Right lobe of liver (tissue), 6 donors: ENCODE results near the gene ERICH2. TPM values are rescaled to one million over a fixed set of nuclear protein-coding genes. Genes with fewer than 3 reads are reported as not detected.

ENCODE experiments used
- ATAC-seq, 4 donors: fragments of 200-7000 bp; cut with Tn5 transposase; one replicate each; pipeline ENCODE4 v1.9.1; 2020; ENCODE audit warnings: mild to moderate bottlenecking in 4 of 4, moderate library complexity in 4 of 4
- DNase-seq, 3 donors: peaks; one replicate each; pipeline ENCODE4 v3.0.0-alpha.2; 2020
- H3K27ac ChIP-seq, 3 donors: fragments of 200-600 bp; one replicate each; pipeline ENCODE4 v1.8.0; 2022
- H3K27me3 ChIP-seq, 2 donors: fragments of 200-600 bp; one replicate each; pipeline ENCODE4 v1.8.0; 2022
- H3K36me3 ChIP-seq, 4 donors: fragments of 200-600 bp; sonication (generic) in 1 of 4; one replicate each; pipeline versions ENCODE4 v1.5.1 to v1.8.0; 2017 to 2022; ENCODE audit warnings: control low read depth in 1 of 4
- H3K4me1 ChIP-seq, 4 donors: fragments of 200-600 bp; sonication (generic) in 1 of 4; one replicate each; pipeline versions ENCODE4 v1.5.1 to v1.8.0; 2017 to 2022; ENCODE audit warnings: control low read depth in 1 of 4
- H3K4me3 ChIP-seq, 3 donors: fragments of 200-600 bp; one replicate each; pipeline ENCODE4 v1.8.0; 2022
- H3K9me3 ChIP-seq, 4 donors: fragments of 200-600 bp; sonication (generic) in 1 of 4; one replicate each; pipeline versions ENCODE4 v1.5.1 to v1.8.0; 2017 to 2022; ENCODE audit warnings: control low read depth in 1 of 4
- CTCF ChIP-seq, 4 donors: fragments of 200-600 bp in 3 of 4; fragments of 450-650 bp in 1 of 4; IDR thresholded peaks; one replicate each; pipeline versions ENCODE4 v1.5.1 to v1.8.0; 2016 to 2022; ENCODE audit warnings: antibody characterized with exemption in 4 of 4, mild to moderate bottlenecking in 2 of 4
- POLR2A ChIP-seq: fragments of 450-650 bp; IDR thresholded peaks from one replicate; pipeline ENCODE4 v1.6.1; 2017; ENCODE audit warnings: antibody characterized with exemption, mild to moderate bottlenecking
- WGBS: methylation state at CpG from one replicate; pipeline ENCODE4 v1.1.6; 2018; ENCODE audit warnings: low coverage, low lambda C conversion rate; ENCODE audit not compliant: insufficient coverage; ENCODE audit errors: missing lambda C conversion rate; 5-methylcytosine and 5-hydroxymethylcytosine counted together
- intact Hi-C, 2 donors: fragments of 100-400 bp; cut with DNase I; formaldehyde crosslinking; loops; one replicate each; pipeline versions ENCODE4 v1.11.2 to v1.14.1; 2022
- small RNA-seq, 2 experiments: library from RNA; depleted of rRNA; stranded (forward); fragments of <200 nt; gene quantifications; one replicate each; pipeline ENCODE3, GENCODE V24; 2016
- total RNA-seq, 6 experiments: library from RNA; depleted of rRNA in 2 of 6; stranded (reverse); fragments of >200 nt in 2 of 6; fragmentation: NEBNext Ultra II Directional in 3 of 6; extraction: Animal tissue kit (Norgen Biotek cat#: 25700) in 3 of 6; gene quantifications; one replicate each; pipeline versions ENCODE4 v1.1.0 to v1.2.4, GENCODE V29; 2016 to 2023
- donor health status: DM: no; HTN: yes; CAD: no.
- donor health status: DM: no; HTN: no; CAD: no.
- donor health status: DM: no; HTN: no; CAD: no.
- donor health status: DM: no; HTN: yes; CAD: no.
- donor health status: DM: no; HTN: yes; CAD: no.

ERICH2 gene
- total RNA-seq, 6 experiments from 2014 or later = 0.53 to 1.2 (median 1.1) TPM; not detected in 3

GRCh38 chr2:170842785-170843184 is 72.6 kb downstream of the ERICH2 start:
- DNase-seq = no peak
- intact Hi-C loops = no loop called here
- WGBS = 73% methylated on average over 2 of the region's 2 CpGs
- H3K4me1 ChIP-seq = no peaks in the 10 kb centered on the region
- no peaks in the 10 kb centered on the region for H3K36me3 ChIP-seq
- H3K27ac ChIP-seq = no peak overlapping the region
- H3K4me3 ChIP-seq = no peak overlapping the region
- TF ChIP-seq CTCF (IDR thresholded peaks at IDR 0.05) = no peak
- no peak for TF ChIP-seq POLR2A
- ATAC-seq = no peak
- peaks cover 0 to 7% of the 10 kb centered on the region in 2 donors for H3K27me3 ChIP-seq
- no peaks in the 10 kb centered on the region for H3K9me3 ChIP-seq

- ATAC-seq (no peak), DNase-seq (no peak)
- Histone ChIP-seq H3K27me3 (peaks cover 0 to 7% of the 10 kb centered on the region in 2 donors), H3K9me3 (no peaks in the 10 kb centered on the region), H3K36me3 (no peaks in the 10 kb centered on the region), H3K4me1 (no peaks in the 10 kb centered on the region), H3K27ac (no peak overlapping the region), H3K4me3 (no peak overlapping the region)
- WGBS = 21% methylated on average over 2 of the region's 2 CpGs
- no peak for TF ChIP-seq POLR2A
- intact Hi-C loops = no loop called here
Measured at GRCh38 chr2:170843656-170844055, 73.5 kb downstream of the ERICH2 start.

DNA sequence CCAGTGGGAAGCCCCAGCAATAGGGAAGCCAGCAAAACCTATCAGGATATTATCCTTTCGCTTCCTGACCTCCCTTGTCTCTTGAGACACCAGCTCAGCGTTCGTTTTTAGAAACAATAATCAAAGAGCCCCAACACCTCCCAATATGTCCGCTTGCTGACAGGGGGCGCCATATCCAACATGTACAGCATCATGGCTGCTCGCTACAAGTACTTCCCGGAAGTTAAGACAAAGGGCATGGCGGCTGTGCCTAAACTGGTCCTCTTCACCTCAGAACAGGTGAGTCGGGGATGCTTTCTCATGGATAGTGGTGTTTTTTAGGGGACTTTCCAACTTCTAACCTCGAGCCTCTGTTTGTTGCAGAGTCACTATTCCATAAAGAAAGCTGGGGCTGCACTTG is 75.2 kb downstream of the ERICH2 start:
- intact Hi-C loops = no loop called here
- Histone ChIP-seq H3K4me1 (no peaks in the 10 kb centered on the region), H3K27ac (no peak overlapping the region), H3K9me3 (no peaks in the 10 kb centered on the region), H3K4me3 (no peak overlapping the region), H3K36me3 (no peaks in the 10 kb centered on the region), H3K27me3 (peaks cover 0 to 7% of the 10 kb centered on the region in 2 donors)
- TF ChIP-seq POLR2A (no peak), CTCF (IDR thresholded peaks at IDR 0.05) (no peak)
- DNase-seq (no peak), ATAC-seq (no peak)
- WGBS = 62% methylated on average over 8 of the region's 10 CpGs

- peaks cover 0 to 7% of the 10 kb centered on the region in 2 donors for H3K27me3 ChIP-seq
- H3K4me1 ChIP-seq = no peaks in the 10 kb centered on the region
- H3K4me3 ChIP-seq = no peak overlapping the region
- no peaks in the 10 kb centered on the region for H3K36me3 ChIP-seq
- ATAC-seq = no peak
- no peak for DNase-seq
- TF ChIP-seq CTCF (IDR thresholded peaks at IDR 0.05) (no peak), POLR2A (no peak)
- H3K27ac ChIP-seq = no peak overlapping the region
- no peaks in the 10 kb centered on the region for H3K9me3 ChIP-seq
- intact Hi-C loops = no loop called here
Measured at GRCh38 chr2:170846314-170846713, 76.1 kb downstream of the ERICH2 start.

GRCh38 chr2:170847716-170848115 is 77.5 kb downstream of the ERICH2 start:
- H3K4me3 ChIP-seq = no peak overlapping the region
- ATAC-seq (no peak), DNase-seq (no peak)
- intact Hi-C loops = no loop called here
- H3K4me1 ChIP-seq = no peaks in the 10 kb centered on the region
- no peaks in the 10 kb centered on the region for H3K36me3 ChIP-seq
- WGBS = 60% methylated on average over 4 of the region's 4 CpGs
- H3K27ac ChIP-seq = no peak overlapping the region
- TF ChIP-seq POLR2A (no peak), CTCF (IDR thresholded peaks at IDR 0.05) (no peak)
- H3K9me3 ChIP-seq = no peaks in the 10 kb centered on the region
- peaks cover 0 to 7% of the 10 kb centered on the region in 2 donors for H3K27me3 ChIP-seq

Small RNA genes within 50 kb of the gene (small RNA-seq; reads per million reads assigned to genes)
- gene RF00019 = 0 reads per million in 2 experiments

Other genes starting within 250 kb of the ERICH2 start
- gene SP5, start 55.0 kb upstream of the ERICH2 start, total RNA-seq = 10 to 100 TPM in 1 of 6 experiments, 1 to 10 TPM in 5; 1.4 to 16.0 (median 1.9) TPM
- not detected for gene GAD1, start 46.5 kb downstream of the ERICH2 start, total RNA-seq
- gene GORASP2, start 158.9 kb downstream of the ERICH2 start, total RNA-seq = 10 to 100 TPM; 32.8 to 47.6 (median 37.6) TPM